NCI-H226 (cell line): ENCODE data around the gene ASXL3.

Experiments
- DNase-seq: peaks from one replicate; pipeline ENCODE4 v3.0.0-alpha.2; 2015

Gene ASXL3

DNA sequence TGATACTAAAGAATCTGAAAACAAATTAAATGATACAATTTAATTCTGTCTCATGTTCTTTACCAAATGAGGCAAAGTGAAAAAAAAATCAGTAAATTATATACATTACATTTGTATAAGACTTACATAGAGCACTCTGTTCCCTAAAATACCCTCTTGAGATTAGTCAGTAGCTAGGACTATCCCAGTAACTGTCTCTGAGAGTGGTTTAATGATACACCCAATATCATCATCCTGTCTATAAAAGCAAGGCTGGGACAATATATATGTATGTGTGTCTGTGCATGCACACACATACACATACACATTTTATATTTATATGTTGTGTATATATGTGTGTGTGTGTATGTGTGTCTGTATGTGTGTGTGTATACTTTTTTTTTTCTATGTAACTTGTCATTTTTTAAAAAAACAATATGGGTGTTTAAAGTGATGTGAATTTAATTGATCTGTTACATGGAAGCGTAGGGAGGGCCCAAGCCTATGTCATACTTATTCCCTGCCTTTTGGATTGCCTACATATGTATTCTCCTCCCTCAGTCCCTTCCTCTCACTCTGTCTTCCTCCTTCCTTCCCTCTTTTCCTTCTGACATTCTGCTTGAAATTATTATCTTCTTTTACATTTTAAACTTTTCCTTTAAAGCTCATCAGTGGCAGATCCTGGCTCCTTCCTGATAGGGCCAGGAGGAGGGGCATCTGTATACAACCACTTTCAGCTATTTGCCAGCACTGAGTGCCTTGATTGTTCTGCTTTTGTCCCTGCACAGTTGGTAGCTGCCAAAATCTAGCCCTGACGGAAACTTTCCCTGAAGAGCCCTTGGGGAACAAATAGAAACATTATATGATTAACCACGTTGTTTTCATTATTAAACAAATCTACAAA, 6.8 kb downstream of the ASXL3 start:
- no peak for DNase-seq

DNA sequence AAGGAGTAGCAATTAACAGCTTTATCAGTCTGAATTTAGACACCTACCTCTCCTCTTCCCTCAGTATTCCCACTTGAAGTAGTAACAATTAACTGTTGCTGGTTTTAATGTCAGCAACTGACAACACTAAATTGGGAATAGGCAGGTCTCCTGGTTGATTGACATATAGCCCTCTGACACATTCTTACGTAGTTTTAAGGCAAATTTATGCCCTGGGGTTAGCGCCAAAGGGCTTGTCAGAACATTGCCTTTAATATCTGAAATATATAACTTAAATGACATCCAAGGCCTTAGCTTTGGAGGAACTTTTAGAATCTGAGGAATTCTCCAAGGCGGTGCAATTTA, 7.4 kb downstream of the ASXL3 start:
- no peak for DNase-seq

GRCh38 chr18:33588361-33588760, 10.3 kb downstream of the ASXL3 start:
- DNase-seq = no peak

DNA sequence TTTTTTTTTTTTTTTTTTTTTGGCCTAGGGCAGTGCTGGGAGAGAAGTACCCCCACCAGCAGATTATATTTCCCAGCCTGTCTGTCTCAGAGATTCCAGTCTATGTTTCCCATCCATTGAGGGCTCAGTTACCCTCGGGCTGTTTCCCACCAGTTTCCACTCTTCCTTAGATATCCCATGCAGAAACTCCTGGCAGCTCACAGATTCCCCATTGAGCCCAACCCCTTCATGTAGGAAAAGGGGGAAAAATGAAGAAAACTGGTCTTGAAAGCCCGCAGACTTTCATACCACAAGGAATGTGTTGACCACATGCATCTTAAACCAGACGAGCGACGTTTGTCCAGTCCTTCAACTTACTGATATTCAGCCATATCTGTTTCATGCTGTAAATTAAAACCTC, 15.2 kb downstream of the ASXL3 start:
- no peak for DNase-seq

DNA sequence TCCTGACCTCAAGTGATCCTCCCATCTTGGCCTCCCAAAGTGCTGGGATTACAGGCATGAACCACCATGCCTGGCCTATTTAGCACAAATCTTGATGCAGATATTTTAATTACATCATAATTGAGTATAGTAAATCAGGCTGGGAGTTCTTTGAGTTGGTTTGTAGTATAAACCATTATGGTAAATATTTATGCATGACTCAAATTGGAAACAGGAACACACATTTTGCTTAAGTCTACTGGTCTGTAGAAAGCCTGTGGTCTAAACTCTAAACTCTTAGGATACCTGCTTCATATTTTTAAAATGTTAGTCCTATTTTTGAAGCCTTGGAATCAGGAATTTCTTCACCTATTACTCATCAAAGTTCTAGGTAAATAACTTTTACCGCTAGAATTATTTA, 16.8 kb downstream of the ASXL3 start:
- no peak for DNase-seq

DNA sequence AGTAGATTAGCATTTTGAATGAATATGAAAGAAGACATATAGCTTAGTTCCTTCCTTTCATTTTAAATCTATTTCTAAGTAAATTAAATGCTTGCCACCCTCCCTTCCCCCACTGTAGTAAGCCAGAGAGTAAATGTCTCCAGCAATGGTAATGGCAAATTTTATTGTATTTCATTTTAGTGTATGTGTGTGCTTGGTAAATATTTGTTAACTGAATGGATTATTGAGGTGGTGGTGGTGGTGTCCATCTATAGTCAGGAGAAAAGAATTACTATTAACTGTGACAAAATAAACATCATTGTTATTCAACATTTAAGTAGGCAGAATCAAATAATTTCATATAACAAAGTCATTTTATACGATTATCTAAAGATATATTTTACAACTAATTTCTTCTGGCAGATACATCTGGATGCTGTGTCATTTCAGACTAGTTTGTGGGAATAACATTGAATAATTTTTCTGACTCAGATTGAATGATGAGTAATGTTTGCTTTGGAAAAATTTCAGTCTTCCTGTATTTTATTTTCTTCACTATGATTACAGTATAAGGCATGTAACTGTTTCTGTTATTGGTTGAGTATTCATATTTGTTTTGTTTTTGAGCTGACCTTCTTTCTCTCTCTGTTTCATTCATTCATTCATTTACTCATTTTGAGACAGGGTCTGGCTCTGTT, 18.3 kb downstream of the ASXL3 start:
- no peak for DNase-seq

GRCh38 chr18:33600846-33601245, 22.8 kb downstream of the ASXL3 start:
- no peak for DNase-seq

- DNase-seq = no peak
Observed at GRCh38 chr18:33603454-33603853, 25.4 kb downstream of the ASXL3 start.

DNA sequence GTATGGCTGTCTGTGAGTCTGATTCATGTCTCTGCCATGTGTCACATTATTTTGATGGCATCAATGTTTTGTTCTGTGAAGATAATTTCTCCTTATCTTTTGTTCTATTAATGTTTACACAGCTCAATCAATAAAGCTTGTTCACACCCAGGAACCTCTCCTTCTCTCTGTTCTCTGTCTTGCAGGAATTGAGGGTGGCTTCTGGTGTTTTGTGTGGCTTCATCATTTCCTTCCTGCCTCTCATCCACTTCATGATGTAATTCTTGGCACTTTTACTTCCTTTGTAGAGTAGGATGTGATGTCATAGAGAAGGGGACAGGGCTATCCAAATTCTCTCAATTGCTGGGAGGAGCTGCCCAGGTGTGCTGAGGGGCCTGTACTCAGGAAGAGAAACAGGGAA, 27.2 kb downstream of the ASXL3 start:
- no peak for DNase-seq

DNA sequence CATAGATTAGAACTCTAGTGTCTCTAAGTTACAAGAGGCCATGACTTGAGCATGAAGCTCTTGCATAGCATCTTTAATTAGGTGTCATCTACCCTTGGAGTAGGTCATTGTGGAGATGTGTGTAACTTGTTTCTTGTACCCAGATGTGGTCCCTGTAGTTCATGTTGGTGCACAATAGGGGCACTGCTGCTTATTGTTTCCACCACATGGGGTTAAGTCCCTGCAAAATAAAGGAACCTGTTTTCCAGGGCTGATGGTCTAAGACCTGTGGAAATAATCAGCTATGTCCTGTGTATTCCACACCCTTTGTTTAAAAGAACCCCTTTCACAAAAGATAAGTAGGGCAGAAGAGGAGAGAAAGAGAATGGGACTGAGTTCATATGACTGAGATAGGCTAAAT, 28.6 kb downstream of the ASXL3 start:
- DNase-seq = no peak

GRCh38 chr18:33611525-33612135, 33.6 kb downstream of the ASXL3 start:
- no peak for DNase-seq

GRCh38 chr18:33612632-33613031, 34.6 kb downstream of the ASXL3 start:
- DNase-seq = no peak

- DNase-seq = no peak
Observed at GRCh38 chr18:33616556-33616955, 38.5 kb downstream of the ASXL3 start.

DNA sequence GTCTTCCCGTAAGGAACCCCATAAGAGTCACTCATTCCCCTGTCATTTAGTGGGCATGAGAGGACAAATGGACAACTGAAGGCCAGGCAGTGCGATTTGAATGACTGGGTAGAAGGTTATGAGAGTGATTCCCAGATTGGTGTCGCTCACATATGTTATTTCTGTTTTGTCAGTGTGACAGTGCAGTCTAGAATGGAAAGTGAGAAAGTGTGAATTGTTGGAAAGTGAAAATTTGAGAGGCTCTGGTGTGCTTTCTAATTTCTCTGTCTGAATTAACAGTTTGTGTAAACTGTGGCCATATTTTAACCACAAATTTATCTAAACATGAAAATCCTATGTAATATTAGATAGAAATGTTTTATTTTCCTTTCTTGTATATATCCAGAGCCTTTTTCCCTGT, 49.1 kb downstream of the ASXL3 start:
- no peak for DNase-seq

DNA sequence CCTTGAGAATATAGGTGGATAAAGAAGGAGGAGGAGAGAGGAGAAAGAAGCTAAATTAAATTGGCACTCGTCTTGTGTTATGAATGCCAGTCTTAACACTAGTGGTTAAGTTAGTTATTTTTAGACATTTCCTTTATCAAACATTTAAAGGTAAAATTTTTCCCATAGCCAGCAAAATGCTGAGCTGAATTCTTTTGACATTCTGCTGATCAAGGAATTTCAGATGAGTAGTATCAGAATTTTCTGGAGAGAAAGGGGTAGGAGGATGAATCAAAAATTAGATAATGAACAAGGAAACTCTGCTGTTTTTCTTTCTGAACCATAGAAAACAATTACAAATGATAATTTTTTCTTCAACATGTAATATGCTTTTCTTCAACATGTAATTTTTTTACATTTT, 52.5 kb downstream of the ASXL3 start:
- DNase-seq = no peak

DNA sequence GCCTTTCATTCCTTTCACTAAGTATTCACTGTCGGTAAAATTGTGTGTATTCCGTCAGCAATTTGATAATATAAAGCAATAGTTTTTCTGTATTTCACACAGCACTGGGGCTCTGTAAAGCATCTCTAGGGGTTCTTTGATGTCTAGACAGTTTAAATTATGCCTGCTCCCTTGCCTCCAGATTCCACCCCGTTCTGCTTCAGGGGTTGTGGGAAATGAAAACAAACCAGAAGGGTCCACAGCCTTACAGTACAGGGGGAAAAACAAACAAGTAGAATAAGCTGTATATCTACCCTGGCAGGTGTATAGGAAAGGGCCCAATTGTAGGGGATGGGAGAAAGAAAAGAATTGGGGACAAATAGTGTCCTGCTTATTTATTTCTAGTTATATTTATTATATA, 63.1 kb downstream of the ASXL3 start:
- DNase-seq = no peak

DNA sequence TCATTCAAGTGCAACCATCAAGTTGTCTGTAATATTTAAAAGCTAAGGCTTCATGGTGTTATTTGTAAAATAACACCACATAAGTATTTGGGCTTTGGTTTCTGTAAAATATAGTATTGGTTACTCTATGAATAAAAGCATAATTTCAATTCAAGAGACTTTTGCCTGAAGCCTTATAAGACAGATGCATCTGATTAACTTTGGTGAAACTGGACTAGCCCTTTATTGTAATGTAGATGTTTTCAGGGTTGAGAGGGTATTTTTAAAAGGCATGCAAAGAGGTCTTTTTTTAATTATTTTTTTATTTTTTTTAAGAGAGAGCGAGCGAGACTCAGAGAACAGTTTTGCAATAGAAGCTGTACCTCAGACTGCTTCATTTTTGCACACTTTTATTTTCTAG, 66.5 kb downstream of the ASXL3 start:
- DNase-seq = no peak

DNA sequence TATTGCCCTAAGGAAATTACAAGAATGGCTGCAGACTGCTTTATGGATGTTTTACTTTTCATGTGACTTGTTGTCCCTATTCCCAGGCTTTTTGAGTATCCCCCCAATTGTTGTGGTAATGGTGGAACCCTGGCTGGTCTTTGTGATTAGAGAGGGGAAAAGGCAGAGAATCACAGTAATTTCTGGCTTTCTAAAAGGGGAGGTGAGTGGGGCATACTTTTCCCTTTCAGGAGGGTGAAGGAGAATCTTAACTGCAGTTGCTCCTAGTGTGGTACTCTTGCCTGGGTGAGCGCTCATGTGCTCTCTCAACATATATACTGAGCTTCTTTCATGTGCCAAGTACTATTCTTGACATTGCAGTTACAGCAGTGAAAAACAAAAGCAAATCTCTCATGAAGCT, 69.3 kb downstream of the ASXL3 start:
- DNase-seq = no peak

GRCh38 chr18:33652635-33653034, 74.6 kb downstream of the ASXL3 start:
- DNase-seq = no peak

DNA sequence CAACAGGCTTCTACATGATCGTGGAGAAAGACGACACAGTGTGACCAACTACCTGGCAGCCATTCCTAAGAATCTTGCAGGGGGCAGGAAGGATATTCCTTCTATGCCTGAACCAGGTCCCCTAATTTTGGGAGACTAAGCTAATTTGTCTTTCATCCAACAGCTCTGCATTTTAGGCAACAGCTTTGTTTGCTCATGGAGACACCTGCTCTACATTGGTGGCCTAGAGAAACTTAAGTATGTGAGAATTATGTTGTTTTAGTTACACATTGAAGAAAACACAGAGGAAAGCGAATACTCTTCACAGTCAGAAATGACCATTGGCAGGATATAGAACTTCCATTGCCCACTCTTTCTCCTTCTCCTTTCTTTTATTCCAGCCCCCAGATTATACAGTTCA, 75.2 kb downstream of the ASXL3 start:
- no peak for DNase-seq

GRCh38 chr18:33656889-33657448, 79.0 kb downstream of the ASXL3 start:
- no peak for DNase-seq

DNA sequence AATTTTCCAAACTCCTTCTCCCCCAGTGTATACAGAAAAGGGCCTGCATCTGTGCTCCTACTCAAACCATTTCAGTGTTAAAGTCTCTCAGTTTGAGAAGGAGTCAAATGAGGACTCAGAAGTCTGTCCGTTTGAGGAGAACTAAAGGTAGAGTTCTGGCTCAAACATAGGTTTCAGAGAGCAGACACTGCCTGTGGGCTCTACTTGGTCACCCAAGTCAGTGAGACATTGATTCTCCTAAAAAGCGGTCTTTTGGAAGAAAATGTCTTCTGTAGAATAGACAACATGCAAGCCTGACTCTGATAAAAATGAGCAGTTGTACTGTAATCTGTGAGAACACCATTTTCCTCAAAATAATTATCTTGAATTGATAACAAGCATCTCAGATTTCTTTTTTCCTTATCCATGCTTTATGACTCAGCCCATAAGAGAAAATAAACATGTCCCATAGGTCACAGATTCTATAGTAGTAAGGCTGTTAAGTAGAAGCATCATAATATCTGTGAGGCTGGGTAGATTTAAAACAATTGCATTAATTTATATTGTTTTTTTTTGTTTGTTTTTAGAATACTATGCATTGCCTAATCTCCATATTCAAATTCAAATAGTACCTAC, 82.8 kb downstream of the ASXL3 start:
- no peak for DNase-seq

- no peak for DNase-seq
Observed at GRCh38 chr18:33664241-33664874, 86.3 kb downstream of the ASXL3 start.
